ENCODE results near the gene RASAL1.

DNA sequence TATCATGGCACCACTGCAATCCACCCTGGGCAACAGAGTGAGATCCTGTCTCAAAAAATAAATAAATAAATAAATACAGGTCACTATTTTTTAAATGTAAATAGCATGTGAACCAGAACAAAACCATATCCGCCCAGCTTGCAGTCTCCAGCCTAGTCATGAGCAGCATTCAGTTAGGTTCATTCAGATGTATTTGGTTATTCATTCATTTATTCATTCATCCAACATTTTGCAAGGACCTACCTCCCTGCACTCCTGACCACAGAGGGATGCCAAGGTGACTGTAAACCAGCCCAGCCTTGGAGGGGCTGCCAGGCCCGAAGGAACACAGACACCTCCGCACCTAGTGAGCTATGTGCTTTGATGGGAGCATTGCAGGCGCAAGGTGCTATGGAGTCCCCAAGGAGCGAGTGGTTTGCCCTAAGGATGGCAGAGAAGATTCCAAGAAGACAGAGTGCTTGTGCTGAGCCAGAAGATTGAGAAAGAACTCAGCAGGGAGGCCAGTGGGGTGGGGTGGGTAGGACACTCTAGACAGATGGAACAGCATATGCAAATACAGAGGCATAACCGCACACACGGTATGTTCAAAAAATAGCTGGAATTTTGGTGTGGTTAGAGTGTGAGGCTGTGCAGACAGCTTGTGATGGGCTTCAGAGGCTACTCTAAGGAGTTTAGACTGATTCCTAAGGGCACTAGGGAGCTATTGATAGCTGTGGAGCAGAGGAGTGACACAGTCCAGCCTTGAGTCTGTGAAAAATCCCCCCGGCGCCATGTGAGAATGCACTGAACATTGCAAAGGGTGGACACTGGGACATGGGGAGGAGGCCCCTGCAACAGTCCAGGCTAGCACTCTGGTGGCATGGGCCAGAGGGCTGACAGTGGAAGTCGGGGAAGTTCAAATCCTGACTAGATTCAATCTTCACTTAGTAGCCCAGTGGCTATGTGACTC lies 67.3 kb downstream of the RASAL1 start:
- TF ChIP-seq, protein P1, sequence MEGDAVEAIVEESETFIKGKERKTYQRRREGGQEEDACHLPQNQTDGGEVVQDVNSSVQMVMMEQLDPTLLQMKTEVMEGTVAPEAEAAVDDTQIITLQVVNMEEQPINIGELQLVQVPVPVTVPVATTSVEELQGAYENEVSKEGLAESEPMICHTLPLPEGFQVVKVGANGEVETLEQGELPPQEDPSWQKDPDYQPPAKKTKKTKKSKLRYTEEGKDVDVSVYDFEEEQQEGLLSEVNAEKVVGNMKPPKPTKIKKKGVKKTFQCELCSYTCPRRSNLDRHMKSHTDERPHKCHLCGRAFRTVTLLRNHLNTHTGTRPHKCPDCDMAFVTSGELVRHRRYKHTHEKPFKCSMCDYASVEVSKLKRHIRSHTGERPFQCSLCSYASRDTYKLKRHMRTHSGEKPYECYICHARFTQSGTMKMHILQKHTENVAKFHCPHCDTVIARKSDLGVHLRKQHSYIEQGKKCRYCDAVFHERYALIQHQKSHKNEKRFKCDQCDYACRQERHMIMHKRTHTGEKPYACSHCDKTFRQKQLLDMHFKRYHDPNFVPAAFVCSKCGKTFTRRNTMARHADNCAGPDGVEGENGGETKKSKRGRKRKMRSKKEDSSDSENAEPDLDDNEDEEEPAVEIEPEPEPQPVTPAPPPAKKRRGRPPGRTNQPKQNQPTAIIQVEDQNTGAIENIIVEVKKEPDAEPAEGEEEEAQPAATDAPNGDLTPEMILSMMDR (IDR thresholded peaks at IDR 0.05 in 4 of 5, conservative IDR thresholded peaks at IDR 0.05 in 1 of 5), result no peak
- TF ChIP-seq POLR2A (IDR thresholded peaks at IDR 0.05), result no peak
